ENCODE results near the gene NUMB. TPM values are rescaled to one million over a fixed set of nuclear protein-coding genes. Genes with fewer than 3 reads are reported as not detected.
A peak's percentile ranks its signal among the peaks of the same experiment; 100 is the strongest.

NUMB gene
- total RNA-seq, 1 experiment from 2014 or later, result 46.5 TPM

- no peak overlapping the region for H4K8ac ChIP-seq (replicated peaks; ENCODE audit: insufficient read length, low read depth, low read length)
- Mint-ChIP-seq H3K4me3 (peak overlapping the region; percentile 57 to 85), H3K36me3 (ENCODE audit: insufficient read depth in 1 of 3, low read depth in 3 of 3) (peaks cover 0 to 3% (median 0%) of the 10 kb centered on the region in 3 experiments; a peak in 1 of 7 replicates), H3K9me3 (no peaks in the 10 kb centered on the region; a peak in 1 of 5 replicates), H3K27ac (peak overlapping the region in 1 of 3 experiments; percentile 29; a peak in 4 of 7 replicates), H3K4me1 (peaks cover 62 to 71% of the 10 kb centered on the region in 2 experiments), H3K27me3 (ENCODE audit: low read depth) (peaks cover 65% of the 10 kb centered on the region)
- H4K91ac ChIP-seq (ENCODE audit: insufficient read length, low read depth, low read length), result no peak overlapping the region
- H2BK12ac ChIP-seq (ENCODE audit: insufficient read length, low read depth, low read length), result peak overlapping the region; percentile 6
- H3K4me1 ChIP-seq (ENCODE audit: insufficient read depth, low read length), result peaks cover 7% of the 10 kb centered on the region; the same call in 1 of the 2 replicates
- no CpG with 5 or more reads among the region's 11 CpGs for WGBS (ENCODE audit: extremely low coverage, insufficient read length, low lambda C conversion rate)
- H4K5ac ChIP-seq (ENCODE audit: insufficient read length, low read depth, low read length), result no peak overlapping the region
- no peaks in the 10 kb centered on the region for H3K9me3 ChIP-seq (ENCODE audit: control insufficient read depth, low read depth, low read length)
- H3K18ac ChIP-seq (ENCODE audit: insufficient read length, low read depth, low read length), result no peak overlapping the region
- no peaks in the 10 kb centered on the region for H4K20me1 ChIP-seq (ENCODE audit: control insufficient read depth, insufficient read depth, insufficient read length)
- no peak overlapping the region for H3K23ac ChIP-seq (ENCODE audit: insufficient read length, low read depth, low read length)
- no peaks in the 10 kb centered on the region for H3K79me1 ChIP-seq (ENCODE audit: insufficient read depth, low read depth, low read length, poor library complexity, severe bottlenecking)
- no peak for TF ChIP-seq CTCF (conservative IDR thresholded peaks at IDR 0.05)
- no peak overlapping the region for H2BK20ac ChIP-seq (ENCODE audit: low read depth, low read length, poor library complexity, severe bottlenecking)
- 0 out of 2 replicates have a peak overlapping the region, but pooled peaks have one; percentile 5 for H3K14ac ChIP-seq (ENCODE audit: insufficient read depth, low read length)
- H3K79me2 ChIP-seq (ENCODE audit: insufficient read depth, low read length), result no peaks in the 10 kb centered on the region
- peaks cover 22% of the 10 kb centered on the region for H3K27me3 ChIP-seq (ENCODE audit: insufficient read depth, low read length)
- H3T11ph ChIP-seq (ENCODE audit: low read length), result no peak overlapping the region
- no peak overlapping the region for H3K56ac ChIP-seq (ENCODE audit: insufficient read length, low read depth, low read length)
- H2BK15ac ChIP-seq (ENCODE audit: low read depth, low read length), result no peak overlapping the region
- no peak overlapping the region for H3K9ac ChIP-seq (ENCODE audit: extremely low read depth, insufficient read length, low read length)
- H3K27ac ChIP-seq (ENCODE audit: insufficient read length, low read depth, low read length), result no peak overlapping the region
- H2AK5ac ChIP-seq (ENCODE audit: insufficient read length, low read length), result no peak overlapping the region
- no peak overlapping the region for H2BK120ac ChIP-seq (ENCODE audit: low read depth, low read length, poor library complexity, severe bottlenecking)
- DNase-seq, result no peak
- no peak overlapping the region for H2AFZ ChIP-seq (ENCODE audit: low read length)
- H2BK5ac ChIP-seq (ENCODE audit: insufficient read length, low read length), result no peak overlapping the region
- peak overlapping the region; percentile 50 for H3K4me2 ChIP-seq (ENCODE audit: insufficient read depth, insufficient read length, low read length)
- peaks cover 16% of the 10 kb centered on the region for H3K23me2 ChIP-seq (ENCODE audit: insufficient read length, low read depth, low read length, poor library complexity, severe bottlenecking)
- no peak overlapping the region for H3K4ac ChIP-seq (ENCODE audit: low read depth, low read length)
Measured at GRCh38 chr14:73236157-73236556, 222.2 kb downstream of the NUMB start.
